Fibroblast of the aortic adventitia (primary cell): Measurements from ENCODE around the gene SLC41A1. TPM values are rescaled to one million over a fixed set of nuclear protein-coding genes. Genes with fewer than 3 reads are reported as not detected.

ENCODE experiments used
- DNase-seq: peaks from one replicate; pipeline ENCODE4 v3.0.0-alpha.2; 2010; ENCODE audit warnings: low read depth
- H3K4me3 ChIP-seq: 2 replicates; pipeline ENCODE4 v1.5.1; 2011; ENCODE audit warnings: low read depth, mild to moderate bottlenecking, control low read depth, low read length, moderate library complexity
- CTCF ChIP-seq: IDR thresholded peaks from 2 replicates; pipeline ENCODE4 v1.5.1; 2011; ENCODE audit warnings: mild to moderate bottlenecking, low read length, control low read depth, inconsistent platforms; ENCODE audit not compliant: insufficient read depth
- total RNA-seq: library from RNA; depleted of rRNA; stranded (reverse); fragments of >200 nt; gene quantifications from 2 replicates; pipeline ENCODE4 v1.2.3, GENCODE V29; 2012; ENCODE audit warnings: low replicate concordance

SLC41A1 gene
- total RNA-seq, 1 donor: 20.9 TPM

GRCh38 chr1:205810448-205811157 lies 2.4 kb downstream of the SLC41A1 start:
- TF ChIP-seq CTCF: peak; percentile 52
- peak overlapping the region; percentile 83 for H3K4me3 ChIP-seq
- DNase-seq: peak; percentile 29

- no peak for DNase-seq
- TF ChIP-seq CTCF: no peak
- peak overlapping the region; percentile 17 for H3K4me3 ChIP-seq
Measured at GRCh38 chr1:205809942-205810345, 3.1 kb downstream of the SLC41A1 start.

GRCh38 chr1:205809469-205809868 lies 3.5 kb downstream of the SLC41A1 start:
- no peak overlapping the region for H3K4me3 ChIP-seq
- no peak for DNase-seq
- TF ChIP-seq CTCF: no peak

DNA sequence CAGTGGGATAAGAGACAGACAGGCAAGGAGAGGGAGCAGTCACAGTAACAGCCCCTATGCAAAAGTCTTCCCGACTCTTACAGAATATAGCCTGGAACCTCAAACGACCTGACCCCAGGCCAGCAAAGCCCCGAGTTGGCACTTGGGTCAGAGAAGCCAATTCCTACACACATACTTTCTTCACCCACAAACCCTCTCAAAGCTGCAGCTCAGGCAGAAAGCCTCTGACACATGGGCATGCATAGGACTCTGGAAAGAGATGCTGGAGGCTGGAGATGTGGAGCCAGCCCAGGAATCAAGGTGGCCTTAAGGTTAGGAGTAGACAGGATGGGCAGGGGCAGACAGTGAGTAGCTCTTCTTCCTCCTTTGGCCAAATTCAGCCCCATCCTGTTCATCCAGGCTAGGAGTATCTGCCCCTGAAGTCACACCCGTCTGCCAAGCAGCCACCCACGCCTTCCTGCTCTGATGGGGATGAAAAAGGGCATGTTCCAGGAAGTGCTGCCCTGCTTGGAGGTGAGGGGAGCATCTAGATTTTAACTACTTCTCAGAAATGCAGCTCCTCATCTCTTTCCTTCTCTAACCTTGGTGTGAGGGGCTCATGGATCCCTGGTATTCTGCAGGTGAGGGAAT lies 7.8 kb downstream of the SLC41A1 start:
- DNase-seq: no peak
- no peak for TF ChIP-seq CTCF

GRCh38 chr1:205804605-205805004 lies 8.4 kb downstream of the SLC41A1 start:
- TF ChIP-seq CTCF: no peak
- no peak overlapping the region for H3K4me3 ChIP-seq
- DNase-seq: no peak

More for the DNA sequence above, 7.8 kb downstream of the SLC41A1 start:
- no peak overlapping the region for H3K4me3 ChIP-seq

- no peak overlapping the region for H3K4me3 ChIP-seq
- no peak for TF ChIP-seq CTCF
- DNase-seq: no peak
Measured at GRCh38 chr1:205803986-205804385, 9.0 kb downstream of the SLC41A1 start.

DNA sequence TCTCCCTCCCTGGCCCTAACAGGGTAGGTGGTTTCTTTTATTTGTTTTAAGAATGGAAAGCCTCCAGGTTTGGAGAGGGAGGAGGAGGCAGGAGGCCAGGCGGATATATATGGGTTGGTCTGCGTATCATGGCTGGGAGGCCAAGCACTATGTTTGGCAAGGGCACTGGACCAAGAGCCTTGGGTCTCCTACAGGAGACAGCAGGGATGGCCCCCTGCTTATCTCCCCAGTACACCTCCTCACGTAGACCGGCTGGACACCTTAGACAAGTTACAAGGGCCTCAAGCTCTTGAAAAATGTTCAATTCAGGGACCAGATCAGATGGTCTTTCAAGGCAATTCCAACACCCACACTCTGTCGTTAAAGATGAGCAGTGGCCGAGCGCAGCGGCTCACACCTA lies 10.9 kb downstream of the SLC41A1 start:
- no peak for TF ChIP-seq CTCF
- H3K4me3 ChIP-seq: no peak overlapping the region
- DNase-seq: no peak
